Activated CD8-positive, alpha-beta memory T cell treated with anti-CD3 and anti-CD28 coated beads for 48 hours (primary cell): Measurements from ENCODE around the gene FAR1.
"Not testable (repeated sequence)": the region's sequence is repeated elsewhere in the genome, so short reads cannot be mapped to it uniquely, and the experiment has no call there.

Experiments
- DNase-seq, 3 experiments: peaks; one replicate each; pipeline ENCODE4 v3.0.0-alpha.2; 2020; ENCODE audit warnings: low read depth in 2 of 3, low spot score in 2 of 3

Gene FAR1

GRCh38 chr11:13702071-13702470 is 33.6 kb downstream of the FAR1 start:
- no peak for DNase-seq

GRCh38 chr11:13705710-13706109 is 37.2 kb downstream of the FAR1 start:
- no peak for DNase-seq

GRCh38 chr11:13713982-13714381 is 45.5 kb downstream of the FAR1 start:
- DNase-seq, result no peak

- no peak for DNase-seq
Measured at GRCh38 chr11:13717331-13717730, 48.9 kb downstream of the FAR1 start.

GRCh38 chr11:13718394-13718793 is 49.9 kb downstream of the FAR1 start:
- DNase-seq, result no peak

- DNase-seq, result no peak
Measured at GRCh38 chr11:13720940-13721339, 52.5 kb downstream of the FAR1 start.

GRCh38 chr11:13721760-13722159 is 53.3 kb downstream of the FAR1 start:
- no peak for DNase-seq

- no peak for DNase-seq
Measured at GRCh38 chr11:13726456-13726855, 58.0 kb downstream of the FAR1 start.

GRCh38 chr11:13728076-13728475 is 59.6 kb downstream of the FAR1 start:
- DNase-seq, result no peak

GRCh38 chr11:13734530-13734929 is 66.1 kb downstream of the FAR1 start:
- DNase-seq, result no peak

- no peak for DNase-seq
Measured at GRCh38 chr11:13745165-13745564, 76.7 kb downstream of the FAR1 start.

- not testable (repeated sequence) for DNase-seq
Measured at GRCh38 chr11:13753316-13753715, 84.8 kb downstream of the FAR1 start.

GRCh38 chr11:13759050-13759449 is 90.6 kb downstream of the FAR1 start:
- no peak for DNase-seq

GRCh38 chr11:13760115-13760514 is 91.6 kb downstream of the FAR1 start:
- DNase-seq, result no peak

GRCh38 chr11:13761250-13761649 is 92.8 kb downstream of the FAR1 start:
- DNase-seq, result no peak

GRCh38 chr11:13761716-13762115 is 93.2 kb downstream of the FAR1 start:
- no peak for DNase-seq

- DNase-seq, result no peak
Measured at GRCh38 chr11:13762718-13763117, 94.2 kb downstream of the FAR1 start.

- DNase-seq, result no peak
Measured at GRCh38 chr11:13763341-13763740, 94.9 kb downstream of the FAR1 start.

GRCh38 chr11:13765886-13766285 is 97.4 kb downstream of the FAR1 start:
- DNase-seq, result no peak

- no peak for DNase-seq
Measured at GRCh38 chr11:13767471-13767870, 99.0 kb downstream of the FAR1 start.

- DNase-seq, result no peak
Measured at GRCh38 chr11:13769188-13769587, 100.7 kb downstream of the FAR1 start.

- DNase-seq, result no peak
Measured at GRCh38 chr11:13771151-13771550, 102.7 kb downstream of the FAR1 start.

GRCh38 chr11:13772223-13773046 is 104.0 kb downstream of the FAR1 start:
- DNase-seq, result no peak
